ENCODE measurements around the gene WDR27.

Gene WDR27

GRCh38 chr6:169510871-169511270 is 191.0 kb downstream of the WDR27 start:
- no peak for DNase-seq (ENCODE audit: low spot score)
- in situ Hi-C loops (cut with MboI; ENCODE audit: low sequenced_read_pairs, unreplicated experiment) = no loop called here
- no peak for TF ChIP-seq CTCF (IDR thresholded peaks at IDR 0.05; ENCODE audit: borderline replicate concordance, control extremely low read depth, extremely low read depth, insufficient read depth, missing control alignments)

- in situ Hi-C loops (cut with MboI; ENCODE audit: low sequenced_read_pairs, unreplicated experiment) = no loop called here
- DNase-seq (ENCODE audit: low spot score) = no peak
Measured at GRCh38 chr6:169508452-169508851, 193.4 kb downstream of the WDR27 start.

GRCh38 chr6:169503422-169504152 is 198.2 kb downstream of the WDR27 start:
- in situ Hi-C loops (cut with MboI; ENCODE audit: low sequenced_read_pairs, unreplicated experiment) = no loop called here
- DNase-seq (ENCODE audit: low spot score) = no peak
- TF ChIP-seq CTCF (IDR thresholded peaks at IDR 0.05; ENCODE audit: borderline replicate concordance, control extremely low read depth, extremely low read depth, insufficient read depth, missing control alignments) = no peak

More at GRCh38 chr6:169508452-169508851, 193.4 kb downstream of the WDR27 start:
- no peak for TF ChIP-seq CTCF (IDR thresholded peaks at IDR 0.05; ENCODE audit: borderline replicate concordance, control extremely low read depth, extremely low read depth, insufficient read depth, missing control alignments)

- TF ChIP-seq CTCF (IDR thresholded peaks at IDR 0.05; ENCODE audit: borderline replicate concordance, control extremely low read depth, extremely low read depth, insufficient read depth, missing control alignments) = no peak
- in situ Hi-C loops (cut with MboI; ENCODE audit: low sequenced_read_pairs, unreplicated experiment) = no loop called here
- DNase-seq (ENCODE audit: low spot score) = no peak
Measured at GRCh38 chr6:169502445-169502844, 199.4 kb downstream of the WDR27 start.

- no peak for TF ChIP-seq CTCF (IDR thresholded peaks at IDR 0.05; ENCODE audit: borderline replicate concordance, control extremely low read depth, extremely low read depth, insufficient read depth, missing control alignments)
- no peak for DNase-seq (ENCODE audit: low spot score)
- in situ Hi-C loops (cut with MboI; ENCODE audit: low sequenced_read_pairs, unreplicated experiment) = no loop called here
Measured at GRCh38 chr6:169501777-169502313, 200.0 kb downstream of the WDR27 start.

- in situ Hi-C loops (cut with MboI; ENCODE audit: low sequenced_read_pairs, unreplicated experiment) = no loop called here
- no peak for DNase-seq (ENCODE audit: low spot score)
- TF ChIP-seq CTCF (IDR thresholded peaks at IDR 0.05; ENCODE audit: borderline replicate concordance, control extremely low read depth, extremely low read depth, insufficient read depth, missing control alignments) = no peak
Measured at GRCh38 chr6:169501128-169501527, 200.7 kb downstream of the WDR27 start.
